Naive thymus-derived CD4-positive, alpha-beta T cell (primary cell): ENCODE data around the gene CADM1. TPM values are rescaled to one million over a fixed set of nuclear protein-coding genes. Genes with fewer than 3 reads are reported as not detected.

Experiments
- ATAC-seq: fragments of 150-1000 bp; cut with Tn5 transposase; 2 replicates; pipeline ENCODE4 v1.10.0; 2021; ENCODE audit warnings: mild to moderate bottlenecking, moderate library complexity
- CTCF ChIA-PET: fragments of 350-600 bp; sonication (Branson Sonifier 250); formaldehyde crosslinking; loops from one replicate; lab custom pipeline; 2021; ENCODE audit warnings: antibody characterized with exemption; lab: Charles Lee
- POLR2A ChIA-PET: fragments of 350-600 bp; sonication (Branson Sonifier 250); formaldehyde crosslinking; loops from one replicate; lab custom pipeline; 2021; ENCODE audit warnings: antibody characterized with exemption, inconsistent platforms; lab: Charles Lee
- DNase-seq, 9 donors: peaks; one replicate each; pipeline versions ENCODE4 v3.0.0 to v3.0.0-alpha.2; 2020 to 2022; ENCODE audit warnings: mixed read lengths in 1 of 9
- H3K27ac ChIP-seq: one replicate; pipeline ENCODE4 v1.7.0; 2013; ENCODE audit warnings: mild to moderate bottlenecking, low read depth, low read length, moderate library complexity
- H3K27me3 ChIP-seq, 2 donors: one replicate each; pipeline ENCODE4 v1.7.0; 2013; ENCODE audit warnings: low read length in 2 of 2, mild to moderate bottlenecking in 2 of 2, moderate library complexity in 2 of 2; ENCODE audit not compliant: control insufficient read depth in 2 of 2, insufficient read depth in 2 of 2
- H3K36me3 ChIP-seq, 3 experiments: 1 replicate in 2 of 3; 2 replicates in 1 of 3; pipeline ENCODE4 v1.7.0; 2013; ENCODE audit warnings: low read length in 3 of 3, mild to moderate bottlenecking in 3 of 3, moderate library complexity in 1 of 3; ENCODE audit not compliant: insufficient read depth in 3 of 3, control insufficient read depth in 2 of 3
- H3K4me1 ChIP-seq, 2 donors: one replicate each; pipeline ENCODE4 v1.7.0; 2013; ENCODE audit warnings: low read length in 2 of 2, mild to moderate bottlenecking in 2 of 2, moderate library complexity in 1 of 2; ENCODE audit not compliant: control insufficient read depth in 2 of 2, insufficient read depth in 2 of 2
- H3K4me3 ChIP-seq: 2 replicates; pipeline ENCODE4 v1.7.0; 2013; ENCODE audit warnings: mild to moderate bottlenecking, low read length
- H3K9me3 ChIP-seq, 3 experiments: 1 replicate in 2 of 3; 2 replicates in 1 of 3; pipeline ENCODE4 v1.7.0; 2013; ENCODE audit warnings: low read length in 3 of 3; ENCODE audit not compliant: control insufficient read depth in 2 of 3
- H3K27ac Mint-ChIP-seq, 9 donors: one replicate each; pipeline ENCODE4 v1.8.0; 2020 to 2022; ENCODE audit warnings: mixed read lengths in 9 of 9, mild to moderate bottlenecking in 8 of 9, moderate library complexity in 5 of 9, inconsistent platforms in 2 of 9
- H3K27me3 Mint-ChIP-seq, 5 donors: one replicate each; pipeline ENCODE4 v1.8.0; 2021 to 2022; ENCODE audit warnings: mixed read lengths in 5 of 5, mild to moderate bottlenecking in 1 of 5
- H3K36me3 Mint-ChIP-seq, 5 donors: one replicate each; pipeline ENCODE4 v1.8.0; 2020 to 2022; ENCODE audit warnings: mixed read lengths in 5 of 5, mild to moderate bottlenecking in 3 of 5, inconsistent platforms in 1 of 5
- H3K4me1 Mint-ChIP-seq, 7 donors: one replicate each; pipeline ENCODE4 v1.8.0; 2020 to 2022; ENCODE audit warnings: mixed read lengths in 7 of 7, mild to moderate bottlenecking in 3 of 7, inconsistent platforms in 1 of 7
- H3K4me3 Mint-ChIP-seq, 10 donors: one replicate each; pipeline ENCODE4 v1.8.0; 2020 to 2022; ENCODE audit warnings: mild to moderate bottlenecking in 10 of 10, mixed read lengths in 10 of 10, moderate library complexity in 6 of 10, inconsistent platforms in 2 of 10
- H3K9me3 Mint-ChIP-seq, 11 donors: one replicate each; pipeline ENCODE4 v1.8.0; 2020 to 2022; ENCODE audit warnings: mixed read lengths in 11 of 11, mild to moderate bottlenecking in 4 of 11, inconsistent platforms in 1 of 11, moderate library complexity in 1 of 11
- intact Hi-C, 2 donors: fragments of 100-400 bp; cut with micrococcal nuclease; formaldehyde crosslinking; loops; one replicate each; pipeline ENCODE4 v1.15.1; 2023
- polyA plus RNA-seq, 2 donors: library from polyadenylated mRNA; unstranded; fragments of 300-500 nt; fragmentation: Illumina TruSeq; gene quantifications; one replicate each; pipeline ENCODE4 v1.2.3, GENCODE V29; 2021
- total RNA-seq, 6 experiments: library from RNA in 5 of 6; stranded (reverse) in 5 of 6; gene quantifications; 1 replicate in 5 of 6; 2 replicates in 1 of 6; pipeline ENCODE4 v1.2.3 and lab custom pipeline; 2021 to 2026

The CADM1 gene
- total and polyA plus RNA-seq, 7 experiments from 2014 or later = 0.29 to 2.7 (median 0.69) TPM

GRCh38 chr11:115466122-115466521 lies 38.1 kb downstream of the CADM1 start:
- Mint-ChIP-seq H3K27me3 (peaks cover 0 to 13% (median 8%) of the 10 kb centered on the region in 5 donors), H3K4me1 (no peaks in the 10 kb centered on the region), H3K4me3 (no peak overlapping the region), H3K27ac (no peak overlapping the region), H3K9me3 (peaks cover 0 to 3% (median 0%) of the 10 kb centered on the region in 11 donors), H3K36me3 (no peaks in the 10 kb centered on the region)
- ATAC-seq = no peak
- Histone ChIP-seq H3K27me3 (no peaks in the 10 kb centered on the region), H3K36me3 (no peaks in the 10 kb centered on the region), H3K9me3 (no peaks in the 10 kb centered on the region), H3K27ac (no peak overlapping the region), H3K4me1 (no peaks in the 10 kb centered on the region), H3K4me3 (no peak overlapping the region)
- intact Hi-C loops = no loop called here
- POLR2A ChIA-PET = no interaction called here
- CTCF ChIA-PET = no interaction called here
- no peak for DNase-seq

- intact Hi-C loops = no loop called here
- H3K27ac ChIP-seq = no peak overlapping the region
- no peak for DNase-seq
- H3K4me1 Mint-ChIP-seq = no peaks in the 10 kb centered on the region
- no peaks in the 10 kb centered on the region for H3K36me3 ChIP-seq
- no peak overlapping the region for H3K27ac Mint-ChIP-seq
- H3K9me3 ChIP-seq = no peaks in the 10 kb centered on the region
- H3K36me3 Mint-ChIP-seq = no peaks in the 10 kb centered on the region
- ATAC-seq = no peak
- H3K4me3 ChIP-seq = no peak overlapping the region
- no peaks in the 10 kb centered on the region for H3K27me3 ChIP-seq
- ChIA-PET POLR2A (no interaction called here), CTCF (no interaction called here)
- H3K4me3 Mint-ChIP-seq = no peak overlapping the region
- peaks cover 0 to 1% (median 0%) of the 10 kb centered on the region in 11 donors for H3K9me3 Mint-ChIP-seq
- peaks cover 0 to 15% (median 5%) of the 10 kb centered on the region in 5 donors for H3K27me3 Mint-ChIP-seq
- no peaks in the 10 kb centered on the region for H3K4me1 ChIP-seq
These were observed 39.9 kb downstream of the CADM1 start for GRCh38 chr11:115464269-115464668.

GRCh38 chr11:115463606-115464005 lies 40.6 kb downstream of the CADM1 start:
- peaks cover 0 to 1% (median 0%) of the 10 kb centered on the region in 11 donors for H3K9me3 Mint-ChIP-seq
- Histone ChIP-seq H3K27ac (no peak overlapping the region), H3K4me1 (no peaks in the 10 kb centered on the region), H3K9me3 (no peaks in the 10 kb centered on the region), H3K36me3 (no peaks in the 10 kb centered on the region), H3K27me3 (no peaks in the 10 kb centered on the region), H3K4me3 (no peak overlapping the region)
- no peaks in the 10 kb centered on the region for H3K36me3 Mint-ChIP-seq
- H3K27me3 Mint-ChIP-seq = peaks cover 0 to 20% (median 5%) of the 10 kb centered on the region in 5 donors
- H3K4me1 Mint-ChIP-seq = no peaks in the 10 kb centered on the region
- no peak overlapping the region for H3K4me3 Mint-ChIP-seq
- ChIA-PET POLR2A (no interaction called here), CTCF (no interaction called here)
- H3K27ac Mint-ChIP-seq = no peak overlapping the region
- ATAC-seq (no peak), DNase-seq (no peak)
- intact Hi-C loops = no loop called here

GRCh38 chr11:115462757-115463156 lies 41.5 kb downstream of the CADM1 start:
- Mint-ChIP-seq H3K27ac (no peak overlapping the region), H3K4me1 (no peaks in the 10 kb centered on the region), H3K4me3 (no peak overlapping the region), H3K27me3 (peaks cover 0 to 22% (median 5%) of the 10 kb centered on the region in 5 donors), H3K9me3 (peaks cover 0 to 1% (median 0%) of the 10 kb centered on the region in 11 donors), H3K36me3 (no peaks in the 10 kb centered on the region)
- intact Hi-C loops = no loop called here
- Histone ChIP-seq H3K4me3 (no peak overlapping the region), H3K27ac (no peak overlapping the region), H3K4me1 (no peaks in the 10 kb centered on the region), H3K27me3 (no peaks in the 10 kb centered on the region), H3K36me3 (no peaks in the 10 kb centered on the region), H3K9me3 (no peaks in the 10 kb centered on the region)
- no peak for DNase-seq
- ATAC-seq = no peak
- CTCF ChIA-PET = no interaction called here
- POLR2A ChIA-PET = no interaction called here

- no peaks in the 10 kb centered on the region for H3K36me3 Mint-ChIP-seq
- Histone ChIP-seq H3K27me3 (no peaks in the 10 kb centered on the region), H3K4me1 (no peaks in the 10 kb centered on the region), H3K27ac (no peak overlapping the region), H3K4me3 (no peak overlapping the region), H3K36me3 (no peaks in the 10 kb centered on the region), H3K9me3 (no peaks in the 10 kb centered on the region)
- ChIA-PET POLR2A (no interaction called here), CTCF (no interaction called here)
- H3K4me3 Mint-ChIP-seq = no peak overlapping the region
- H3K4me1 Mint-ChIP-seq = no peaks in the 10 kb centered on the region
- no peak overlapping the region for H3K27ac Mint-ChIP-seq
- peaks cover 0 to 1% (median 0%) of the 10 kb centered on the region in 11 donors for H3K9me3 Mint-ChIP-seq
- intact Hi-C loops = no loop called here
- peaks cover 0 to 23% (median 5%) of the 10 kb centered on the region in 5 donors for H3K27me3 Mint-ChIP-seq
- DNase-seq (no peak), ATAC-seq (no peak)
These were observed 42.1 kb downstream of the CADM1 start for GRCh38 chr11:115462004-115462541.

- intact Hi-C loops = no loop called here
- H3K27ac ChIP-seq = no peak overlapping the region
- H3K27me3 ChIP-seq = no peaks in the 10 kb centered on the region
- no peak overlapping the region for H3K27ac Mint-ChIP-seq
- H3K4me1 Mint-ChIP-seq = no peaks in the 10 kb centered on the region
- no peaks in the 10 kb centered on the region for H3K36me3 ChIP-seq
- no peak overlapping the region for H3K4me3 Mint-ChIP-seq
- ChIA-PET POLR2A (no interaction called here), CTCF (no interaction called here)
- DNase-seq = no peak
- ATAC-seq = no peak
- H3K4me3 ChIP-seq = no peak overlapping the region
- H3K27me3 Mint-ChIP-seq = peaks cover 0 to 26% (median 10%) of the 10 kb centered on the region in 5 donors
- peaks cover 0 to 1% (median 0%) of the 10 kb centered on the region in 11 donors for H3K9me3 Mint-ChIP-seq
- no peaks in the 10 kb centered on the region for H3K9me3 ChIP-seq
- H3K36me3 Mint-ChIP-seq = no peaks in the 10 kb centered on the region
- H3K4me1 ChIP-seq = no peaks in the 10 kb centered on the region
These were observed 43.7 kb downstream of the CADM1 start for GRCh38 chr11:115460512-115460911.

- H3K4me1 Mint-ChIP-seq = no peaks in the 10 kb centered on the region
- Histone ChIP-seq H3K4me1 (no peaks in the 10 kb centered on the region), H3K9me3 (no peaks in the 10 kb centered on the region), H3K27me3 (no peaks in the 10 kb centered on the region), H3K36me3 (no peaks in the 10 kb centered on the region), H3K4me3 (no peak overlapping the region), H3K27ac (no peak overlapping the region)
- no peaks in the 10 kb centered on the region for H3K36me3 Mint-ChIP-seq
- peaks cover 0 to 26% (median 9%) of the 10 kb centered on the region in 5 donors for H3K27me3 Mint-ChIP-seq
- peaks cover 0 to 1% (median 0%) of the 10 kb centered on the region in 11 donors for H3K9me3 Mint-ChIP-seq
- ChIA-PET POLR2A (no interaction called here), CTCF (no interaction called here)
- ATAC-seq (no peak), DNase-seq (no peak)
- intact Hi-C loops = no loop called here
- no peak overlapping the region for H3K27ac Mint-ChIP-seq
- H3K4me3 Mint-ChIP-seq = no peak overlapping the region
These were observed 44.7 kb downstream of the CADM1 start for GRCh38 chr11:115459563-115459962.
